Gastrocnemius medialis (tissue), 4 donors: ENCODE measurements around the gene CALML3.

Experiments used
- POLR2A ChIP-seq, 2 donors: fragments of 450-650 bp; IDR thresholded peaks; one replicate each; pipeline ENCODE4 v1.6.1; 2017; ENCODE audit warnings: antibody characterized with exemption in 2 of 2, mild to moderate bottlenecking in 2 of 2, moderate library complexity in 2 of 2
- TF ChIP-seq, protein P1 (sequence below), 5 experiments: fragments of 450-650 bp in 3 of 5; fragments of 200-600 bp in 2 of 5; sonication (generic) in 2 of 5; IDR thresholded peaks in 4 of 5; conservative IDR thresholded peaks in 1 of 5; 1 replicate in 4 of 5; 2 replicates in 1 of 5; pipeline ENCODE4 v1.5.1; 2016 to 2019; ENCODE audit warnings: antibody characterized with exemption in 5 of 5, mild to moderate bottlenecking in 3 of 5, moderate library complexity in 3 of 5

DNA sequence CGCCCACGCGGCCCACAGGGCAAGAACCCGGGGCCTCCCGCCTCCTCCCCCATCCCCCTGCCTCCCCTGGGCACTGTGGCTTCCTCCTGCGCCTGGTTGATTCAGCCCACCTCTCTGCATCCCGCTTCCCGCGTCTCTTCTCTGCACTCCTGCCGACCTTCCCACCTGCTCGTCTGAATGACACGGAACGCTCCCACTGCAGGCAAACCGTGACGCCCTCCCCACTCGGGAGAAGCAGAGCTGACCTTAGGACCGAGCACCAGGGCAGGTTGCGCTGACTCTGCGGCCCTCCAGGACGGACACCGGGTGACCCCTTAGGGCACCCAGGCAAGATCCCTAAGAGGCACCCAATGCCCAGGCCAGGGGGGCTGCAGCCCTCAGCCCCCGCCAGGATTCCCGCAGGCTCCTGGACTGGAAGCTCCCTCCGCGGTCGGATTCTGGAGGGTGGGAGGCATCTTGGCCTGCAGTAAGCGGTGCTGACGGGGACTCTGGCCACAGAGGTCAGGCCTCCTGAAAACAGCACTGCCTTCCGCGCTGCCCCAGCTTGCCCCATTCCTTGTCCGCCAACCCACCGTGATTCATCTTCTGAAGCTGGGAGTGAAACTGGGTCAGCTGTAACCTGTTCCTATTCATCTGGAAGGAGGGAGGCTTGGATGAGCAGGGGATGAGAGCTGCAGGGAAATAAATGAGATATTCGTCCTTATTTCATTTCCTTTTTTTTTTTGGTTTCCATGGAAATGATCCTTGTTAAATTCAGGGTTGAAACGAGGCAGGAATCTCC, 990 bp downstream of the CALML3 start:
- no peak for TF ChIP-seq POLR2A (IDR thresholded peaks at IDR 0.05)
- TF ChIP-seq, protein P1, sequence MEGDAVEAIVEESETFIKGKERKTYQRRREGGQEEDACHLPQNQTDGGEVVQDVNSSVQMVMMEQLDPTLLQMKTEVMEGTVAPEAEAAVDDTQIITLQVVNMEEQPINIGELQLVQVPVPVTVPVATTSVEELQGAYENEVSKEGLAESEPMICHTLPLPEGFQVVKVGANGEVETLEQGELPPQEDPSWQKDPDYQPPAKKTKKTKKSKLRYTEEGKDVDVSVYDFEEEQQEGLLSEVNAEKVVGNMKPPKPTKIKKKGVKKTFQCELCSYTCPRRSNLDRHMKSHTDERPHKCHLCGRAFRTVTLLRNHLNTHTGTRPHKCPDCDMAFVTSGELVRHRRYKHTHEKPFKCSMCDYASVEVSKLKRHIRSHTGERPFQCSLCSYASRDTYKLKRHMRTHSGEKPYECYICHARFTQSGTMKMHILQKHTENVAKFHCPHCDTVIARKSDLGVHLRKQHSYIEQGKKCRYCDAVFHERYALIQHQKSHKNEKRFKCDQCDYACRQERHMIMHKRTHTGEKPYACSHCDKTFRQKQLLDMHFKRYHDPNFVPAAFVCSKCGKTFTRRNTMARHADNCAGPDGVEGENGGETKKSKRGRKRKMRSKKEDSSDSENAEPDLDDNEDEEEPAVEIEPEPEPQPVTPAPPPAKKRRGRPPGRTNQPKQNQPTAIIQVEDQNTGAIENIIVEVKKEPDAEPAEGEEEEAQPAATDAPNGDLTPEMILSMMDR (IDR thresholded peaks at IDR 0.05 in 4 of 5, conservative IDR thresholded peaks at IDR 0.05 in 1 of 5), result no peak
